Renal cortical epithelial cell (primary cell): ENCODE data around the gene GOLPH3. TPM values are rescaled to one million over a fixed set of nuclear protein-coding genes. Genes with fewer than 3 reads are reported as not detected.
"Not testable (repeated sequence)": the region's sequence is repeated elsewhere in the genome, so short reads cannot be mapped to it uniquely, and the experiment has no call there.

Experiments used
- DNase-seq: peaks from one replicate; pipeline ENCODE4 v3.0.0-alpha.2; 2011; ENCODE audit warnings: low read depth
- total RNA-seq: library from RNA; depleted of rRNA; stranded (reverse); fragments of >200 nt; gene quantifications from 2 replicates; pipeline ENCODE4 v1.2.3, GENCODE V29; 2014

GOLPH3 gene
- total RNA-seq, 1 donor from 2014 or later: 110 TPM

GRCh38 chr5:32135086-32135485, 39.0 kb downstream of the GOLPH3 start:
- DNase-seq: no peak

- no peak for DNase-seq
Measured at GRCh38 chr5:32132757-32133156, 41.4 kb downstream of the GOLPH3 start.

- DNase-seq: no peak
Measured at GRCh38 chr5:32131604-32132003, 42.5 kb downstream of the GOLPH3 start.

- no peak for DNase-seq
Measured at GRCh38 chr5:32130865-32131264, 43.3 kb downstream of the GOLPH3 start.

GRCh38 chr5:32129074-32129598, 45.0 kb downstream of the GOLPH3 start:
- DNase-seq: no peak

GRCh38 chr5:32127711-32128110, 46.4 kb downstream of the GOLPH3 start:
- no peak for DNase-seq

GRCh38 chr5:32126691-32127090, 47.4 kb downstream of the GOLPH3 start:
- peak; percentile 11 for DNase-seq

- DNase-seq: no peak
Measured at GRCh38 chr5:32123889-32124676, 50.0 kb downstream of the GOLPH3 start.

GRCh38 chr5:32123058-32123805, 50.9 kb downstream of the GOLPH3 start:
- peak; percentile 32 for DNase-seq

GRCh38 chr5:32118922-32119321, 55.2 kb downstream of the GOLPH3 start:
- DNase-seq: not testable (repeated sequence)

- DNase-seq: no peak
Measured at GRCh38 chr5:32116574-32117313, 57.4 kb downstream of the GOLPH3 start.

- DNase-seq: no peak
Measured at GRCh38 chr5:32115985-32116384, 58.1 kb downstream of the GOLPH3 start.

- DNase-seq: no peak
Measured at GRCh38 chr5:32110111-32110696, 63.9 kb downstream of the GOLPH3 start.

GRCh38 chr5:32109236-32109635, 64.9 kb downstream of the GOLPH3 start:
- no peak for DNase-seq

- no peak for DNase-seq
Measured at GRCh38 chr5:32108167-32108566, 66.0 kb downstream of the GOLPH3 start.

GRCh38 chr5:32107291-32107690, 66.8 kb downstream of the GOLPH3 start:
- no peak for DNase-seq

- no peak for DNase-seq
Measured at GRCh38 chr5:32103521-32103920, 70.6 kb downstream of the GOLPH3 start.

- no peak for DNase-seq
Measured at GRCh38 chr5:32102254-32102986, 71.7 kb downstream of the GOLPH3 start.

GRCh38 chr5:32100691-32101302, 73.3 kb downstream of the GOLPH3 start:
- DNase-seq: no peak

- DNase-seq: no peak
Measured at GRCh38 chr5:32100230-32100629, 73.9 kb downstream of the GOLPH3 start.
